RPMI8226 (cell line): ENCODE data around the gene GFM1.
A peak's percentile ranks its signal among the peaks of the same experiment; 100 is the strongest.
"Not testable (repeated sequence)": the region's sequence is repeated elsewhere in the genome, so short reads cannot be mapped to it uniquely, and the experiment has no call there.

ENCODE experiments used
- DNase-seq: peaks from one replicate; pipeline ENCODE4 v3.0.0-alpha.2; 2015

Gene GFM1

GRCh38 chr3:158679547-158680000, 35.2 kb downstream of the GFM1 start:
- DNase-seq, result no peak

GRCh38 chr3:158680861-158681260, 36.5 kb downstream of the GFM1 start:
- no peak for DNase-seq

GRCh38 chr3:158683230-158683962, 39.1 kb downstream of the GFM1 start:
- DNase-seq, result no peak

- no peak for DNase-seq
Observed at GRCh38 chr3:158685159-158685558, 40.8 kb downstream of the GFM1 start.

- not testable (repeated sequence) for DNase-seq
Observed at GRCh38 chr3:158693866-158694456, 49.6 kb downstream of the GFM1 start.

- DNase-seq, result no peak
Observed at GRCh38 chr3:158696618-158697017, 52.3 kb downstream of the GFM1 start.

GRCh38 chr3:158700559-158700958, 56.2 kb downstream of the GFM1 start:
- DNase-seq, result no peak

GRCh38 chr3:158701420-158702065, 57.2 kb downstream of the GFM1 start:
- no peak for DNase-seq

GRCh38 chr3:158702815-158703481, 58.6 kb downstream of the GFM1 start:
- DNase-seq, result no peak

- no peak for DNase-seq
Observed at GRCh38 chr3:158703566-158703965, 59.2 kb downstream of the GFM1 start.

- DNase-seq, result no peak
Observed at GRCh38 chr3:158709666-158710083, 65.3 kb downstream of the GFM1 start.

GRCh38 chr3:158710601-158711000, 66.3 kb downstream of the GFM1 start:
- no peak for DNase-seq

- DNase-seq, result no peak
Observed at GRCh38 chr3:158711886-158712285, 67.6 kb downstream of the GFM1 start.

- DNase-seq, result no peak
Observed at GRCh38 chr3:158712443-158712842, 68.1 kb downstream of the GFM1 start.

GRCh38 chr3:158713094-158713499, 68.8 kb downstream of the GFM1 start:
- no peak for DNase-seq

- DNase-seq, result no peak
Observed at GRCh38 chr3:158717576-158717975, 73.2 kb downstream of the GFM1 start.

GRCh38 chr3:158718490-158719170, 74.3 kb downstream of the GFM1 start:
- no peak for DNase-seq

GRCh38 chr3:158722108-158722507, 77.8 kb downstream of the GFM1 start:
- no peak for DNase-seq

GRCh38 chr3:158723991-158724390, 79.7 kb downstream of the GFM1 start:
- DNase-seq, result no peak

GRCh38 chr3:158725348-158726011, 81.2 kb downstream of the GFM1 start:
- no peak for DNase-seq

- peak; percentile 66 for DNase-seq
Observed at GRCh38 chr3:158727206-158728060, 83.1 kb downstream of the GFM1 start.

- DNase-seq, result no peak
Observed at GRCh38 chr3:158728061-158728377, 83.7 kb downstream of the GFM1 start.
